ENCODE data around the gene PEAK3.

PEAK3 gene

GRCh38 chr19:2249010-2249866 is 32.7 kb downstream of the PEAK3 start, which contains the start of gene AMH:
Gene AMH (plus strand): TSS chr19:2249323. CDS start chr19:2249333, 10 bp downstream.
- DNase-seq = no peak

GRCh38 chr19:2248136-2249009 is 33.6 kb downstream of the PEAK3 start:
- no peak for DNase-seq

GRCh38 chr19:2247433-2248101 is 34.4 kb downstream of the PEAK3 start:
- DNase-seq = no peak

- DNase-seq = no peak
Measured at GRCh38 chr19:2246801-2247361, 35.1 kb downstream of the PEAK3 start.

- no peak for DNase-seq
Measured at GRCh38 chr19:2246014-2246620, 35.9 kb downstream of the PEAK3 start.

- no peak for DNase-seq
Measured at GRCh38 chr19:2245273-2245672, 36.7 kb downstream of the PEAK3 start.

- no peak for DNase-seq
Measured at GRCh38 chr19:2244486-2244885, 37.5 kb downstream of the PEAK3 start.

- DNase-seq = no peak
Measured at GRCh38 chr19:2244125-2244411, 37.9 kb downstream of the PEAK3 start.

GRCh38 chr19:2243274-2244124 is 38.5 kb downstream of the PEAK3 start:
- DNase-seq = no peak

- DNase-seq = no peak
Measured at GRCh38 chr19:2242816-2243215, 39.2 kb downstream of the PEAK3 start.

- DNase-seq = no peak
Measured at GRCh38 chr19:2242092-2242537, 39.9 kb downstream of the PEAK3 start.

- DNase-seq = no peak
Measured at GRCh38 chr19:2240881-2241760, 40.9 kb downstream of the PEAK3 start.

- no peak for DNase-seq
Measured at GRCh38 chr19:2239771-2240770, 41.9 kb downstream of the PEAK3 start.

- no peak for DNase-seq
Measured at GRCh38 chr19:2239173-2239572, 42.8 kb downstream of the PEAK3 start.

GRCh38 chr19:2237869-2238153 is 44.2 kb downstream of the PEAK3 start:
- no peak for DNase-seq

- no peak for DNase-seq
Measured at GRCh38 chr19:2237051-2237868, 44.7 kb downstream of the PEAK3 start.

- peak; percentile 99 for DNase-seq
Measured at GRCh38 chr19:2236314-2237050, 45.5 kb downstream of the PEAK3 start, which contains the start of the genes PLEKHJ1 and SF3A2. Gene PLEKHJ1 (minus strand): TSS chr19:2236329. CDS start chr19:2236248, 81 bp downstream. Gene SF3A2 (plus strand): TSS chr19:2236824. CDS start chr19:2243419, 6,595 bp downstream.

GRCh38 chr19:2236064-2236313 is 46.0 kb downstream of the PEAK3 start:
- no peak for DNase-seq
